Measurements from ENCODE around the gene TENT4A. TPM values are rescaled to one million over a fixed set of nuclear protein-coding genes. Genes with fewer than 3 reads are reported as not detected.

The TENT4A gene
- total RNA-seq, 2 donors from 2014 or later = 20.8 to 24.3 TPM

DNA sequence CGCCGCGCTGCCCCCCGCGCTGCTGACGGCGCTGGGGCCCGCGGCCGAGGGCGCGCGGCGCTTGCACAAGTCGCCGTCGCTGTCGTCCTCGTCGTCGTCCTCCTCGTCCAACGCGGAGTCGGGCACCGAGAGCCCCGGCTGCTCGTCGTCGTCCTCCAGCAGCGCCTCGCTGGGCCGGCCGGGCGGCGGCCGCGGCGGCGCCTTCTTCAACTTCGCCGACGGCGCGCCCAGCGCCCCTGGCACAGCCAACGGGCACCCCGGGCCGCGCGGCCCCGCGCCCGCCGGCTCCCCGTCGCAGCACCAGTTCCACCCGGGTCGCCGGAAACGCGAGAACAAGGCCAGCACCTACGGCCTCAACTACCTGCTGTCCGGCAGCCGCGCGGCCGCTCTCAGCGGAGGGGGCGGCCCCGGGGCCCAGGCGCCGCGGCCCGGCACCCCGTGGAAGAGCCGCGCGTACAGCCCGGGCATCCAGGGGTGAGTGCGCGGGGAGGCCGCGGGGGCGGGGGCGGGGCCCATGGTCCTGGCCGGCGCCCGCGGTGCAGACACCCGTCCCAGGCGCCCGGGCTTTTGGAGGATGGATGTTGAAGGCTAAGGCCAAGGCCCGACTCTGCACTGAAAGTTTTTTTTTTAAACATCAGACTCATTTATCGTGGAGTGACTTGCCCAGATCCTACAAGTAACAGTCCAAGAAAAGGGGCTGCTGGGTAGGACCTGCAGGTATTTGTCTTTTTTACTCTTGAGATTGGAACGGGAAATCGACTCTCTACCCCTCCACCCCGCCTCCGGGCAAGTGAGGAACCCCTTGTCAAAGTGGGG, 1.2 kb downstream of the TENT4A start:
- peak; percentile 82 for DNase-seq (ENCODE audit: low spot score)
- intact Hi-C loops (cut with DNase I) = loop anchor here in 1 of 2 donors (5.0 kb wide), 1 partner anchor 1293 kb away; no protein-coding TSS in a partner anchor

DNA sequence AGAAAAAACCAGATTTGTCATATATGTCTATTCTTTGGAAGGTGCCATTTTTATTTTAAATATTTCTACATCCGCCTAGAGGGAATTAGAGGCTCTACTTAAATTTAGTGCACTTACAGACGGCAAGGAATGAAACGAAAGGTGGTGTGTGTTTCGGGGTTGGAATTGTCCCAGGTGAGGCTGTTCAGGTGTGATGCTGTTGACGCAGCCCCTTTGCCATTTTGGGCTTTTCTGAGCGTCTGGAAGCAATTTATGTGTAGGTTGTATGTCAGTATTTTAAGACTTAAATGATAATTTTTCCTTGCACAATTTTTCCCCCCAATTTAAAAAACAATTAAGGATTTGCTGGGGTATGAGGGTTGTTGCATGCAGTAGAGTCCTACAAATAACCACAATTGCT, 2.0 kb downstream of the TENT4A start:
- DNase-seq (ENCODE audit: low spot score) = no peak
- intact Hi-C loops (cut with DNase I) = loop anchor here in 1 of 2 donors (5.0 kb wide), 1 partner anchor 1292 kb away; no protein-coding TSS in a partner anchor

DNA sequence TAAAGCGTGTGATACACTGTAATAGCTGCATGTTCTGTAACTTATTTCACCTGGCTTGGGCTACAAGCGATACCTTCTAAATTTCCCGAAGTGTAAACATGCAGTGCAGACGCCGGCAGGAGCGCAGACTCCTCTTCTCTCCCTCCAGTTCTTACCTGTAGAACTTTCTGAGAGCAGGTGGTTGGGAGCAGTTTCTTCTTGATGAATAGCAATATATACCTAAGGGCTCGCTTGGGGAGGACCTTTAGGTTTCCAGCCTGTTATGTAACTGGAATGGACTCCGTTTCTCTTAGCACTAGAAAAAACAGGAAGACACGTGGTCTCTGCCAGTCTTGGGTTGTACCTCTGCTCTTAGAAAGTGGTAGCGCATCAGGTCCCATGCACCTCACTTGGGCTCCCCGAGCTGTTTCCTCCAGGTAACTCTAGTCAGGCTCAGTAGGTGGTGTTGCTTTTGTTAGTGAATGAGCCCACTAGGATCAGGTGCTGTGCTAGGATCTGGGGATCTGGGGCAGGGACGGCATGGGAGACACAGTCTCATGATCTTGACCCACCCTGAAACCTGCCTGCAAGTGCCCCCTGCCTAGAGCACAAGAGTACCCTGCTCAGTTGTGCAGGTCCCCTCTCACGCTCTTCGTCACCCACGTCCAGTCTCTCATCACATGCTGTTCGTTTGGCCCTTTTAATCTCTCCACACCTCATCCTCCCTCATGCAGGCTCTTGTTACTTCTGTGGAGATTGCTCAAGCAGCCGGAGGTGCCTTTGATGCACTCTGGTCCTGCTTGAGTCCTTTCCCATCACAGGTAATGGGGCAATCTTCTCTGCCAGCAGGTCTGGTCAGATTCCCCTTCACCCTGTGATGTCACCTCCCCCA, 2.8 kb downstream of the TENT4A start:
- DNase-seq (ENCODE audit: low spot score) = peak; percentile 58
- intact Hi-C loops (cut with DNase I) = loop anchor here in 1 of 2 donors (5.0 kb wide), 1 partner anchor 1291 kb away; no protein-coding TSS in a partner anchor

DNA sequence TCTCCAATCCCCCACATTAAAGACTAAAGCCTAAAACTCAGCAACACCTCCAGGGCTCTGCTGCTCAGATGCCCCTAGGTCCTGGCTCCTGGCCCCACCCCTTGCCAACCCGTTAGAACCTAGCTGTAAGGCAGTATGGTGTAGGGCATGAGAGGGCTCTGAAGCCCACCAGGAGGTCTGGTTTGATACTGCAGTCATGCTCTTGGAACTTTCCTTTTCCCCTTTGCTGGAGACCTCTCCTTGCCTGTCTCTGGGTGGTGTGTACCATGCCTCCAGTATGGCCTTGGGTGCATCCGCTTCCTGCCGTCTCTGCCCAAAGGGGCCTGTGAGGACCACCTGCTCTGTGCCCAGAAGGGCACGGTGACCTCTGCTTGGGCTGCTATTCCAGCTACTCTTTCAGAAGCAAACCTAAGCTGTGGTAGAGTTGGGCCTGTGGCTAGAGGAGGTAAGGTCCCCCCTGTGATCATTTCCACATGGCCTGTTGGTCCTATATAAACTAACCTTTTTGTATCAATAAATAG, 3.5 kb downstream of the TENT4A start:
- peak; percentile 42 for DNase-seq (ENCODE audit: low spot score)
- intact Hi-C loops (cut with DNase I) = loop anchor here in 1 of 2 donors (5.0 kb wide), 1 partner anchor 1291 kb away; no protein-coding TSS in a partner anchor

DNA sequence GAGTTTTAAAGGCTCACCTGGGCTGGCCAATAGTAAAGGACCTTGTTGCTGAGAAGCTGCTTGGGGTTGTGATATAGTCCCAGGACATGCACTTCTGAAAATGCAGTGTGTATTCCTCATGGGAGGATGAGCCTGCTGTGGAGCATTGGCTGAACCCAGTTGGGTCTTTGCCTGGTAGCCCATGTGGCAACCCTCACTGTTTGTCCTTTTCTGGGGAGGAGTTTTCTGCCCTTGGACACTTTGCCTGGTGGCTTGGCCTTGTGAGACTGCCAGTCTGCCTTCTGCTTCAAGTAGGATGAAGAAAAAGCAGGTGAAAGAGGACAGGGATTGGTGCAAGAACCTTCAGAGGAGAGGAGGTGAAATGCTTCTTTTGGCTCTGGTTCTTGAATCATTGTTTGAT, 4.0 kb downstream of the TENT4A start:
- DNase-seq (ENCODE audit: low spot score) = no peak
- intact Hi-C loops (cut with DNase I) = loop anchor here in 1 of 2 donors (5.0 kb wide), 1 partner anchor 1290 kb away; no protein-coding TSS in a partner anchor

DNA sequence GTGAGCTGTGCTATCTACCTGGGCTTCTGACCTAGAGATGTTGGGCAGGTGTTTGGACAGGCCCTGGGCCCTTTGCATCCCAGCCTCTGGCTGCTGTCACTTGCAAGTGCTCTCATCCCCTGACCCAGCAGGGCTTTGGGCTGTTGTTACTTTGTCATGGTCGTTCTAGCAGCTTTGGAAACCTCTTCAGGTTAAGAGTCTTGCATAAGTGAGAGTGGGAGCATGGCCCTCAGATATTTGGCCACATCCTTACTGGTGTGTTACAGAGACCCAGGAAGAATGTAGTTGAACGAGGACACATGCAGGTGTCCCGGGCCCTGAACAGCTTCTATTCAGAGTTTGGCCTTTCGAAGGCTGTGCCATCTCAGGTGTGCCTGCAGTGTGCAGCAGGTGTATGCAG, 4.5 kb downstream of the TENT4A start:
- intact Hi-C loops (cut with DNase I) = loop anchor here in 1 of 2 donors (5.0 kb wide), 1 partner anchor 1290 kb away; no protein-coding TSS in a partner anchor
- DNase-seq (ENCODE audit: low spot score) = no peak

DNA sequence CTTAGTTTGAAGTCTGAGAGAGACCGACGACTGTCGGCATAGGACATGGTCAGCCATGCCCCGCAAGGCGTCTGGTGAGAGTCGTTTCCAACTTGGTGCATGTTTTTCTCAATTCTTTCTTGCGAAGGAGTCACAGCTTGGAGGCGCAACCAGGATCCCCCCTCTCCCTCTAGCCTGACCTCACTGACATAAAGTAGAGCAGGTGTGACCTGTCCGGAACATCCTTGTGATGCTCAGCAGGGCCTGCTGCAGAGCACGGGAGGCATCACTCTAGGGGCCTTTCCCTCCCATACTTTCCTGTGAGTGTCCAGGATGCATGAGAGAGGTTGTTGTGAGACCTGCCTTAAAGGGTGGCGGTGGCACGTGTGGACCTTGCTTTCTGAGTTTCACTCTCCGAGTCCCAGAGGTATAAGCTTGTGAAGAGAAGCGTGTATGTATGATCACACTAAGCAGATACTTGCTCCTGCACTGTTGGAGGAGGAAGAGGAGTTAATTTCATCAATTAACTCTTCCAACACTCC, 5.0 kb downstream of the TENT4A start:
- intact Hi-C loops (cut with DNase I) = loop anchor here in 1 of 2 donors (5.0 kb wide), 1 partner anchor 1289 kb away; no protein-coding TSS in a partner anchor
- peak; percentile 54 for DNase-seq (ENCODE audit: low spot score)

DNA sequence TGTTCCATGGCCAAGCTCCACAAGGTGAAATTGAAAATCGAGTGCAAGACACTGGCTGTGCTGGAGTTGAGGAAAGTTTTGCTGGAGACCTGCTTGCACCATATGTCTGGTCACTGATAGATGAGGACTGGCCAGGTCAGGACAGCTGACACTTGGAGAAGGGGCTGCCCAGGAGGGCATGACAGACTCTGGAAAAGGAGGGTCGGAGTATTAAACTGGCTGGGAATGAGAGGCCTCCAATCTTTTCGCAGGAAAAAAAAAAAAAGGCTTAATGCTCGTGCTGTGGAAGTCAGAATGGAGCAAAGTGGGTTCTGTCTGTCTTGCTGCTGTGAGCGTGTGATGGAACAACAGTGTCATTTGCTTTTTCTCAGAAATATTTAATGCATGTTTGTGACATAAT, 5.5 kb downstream of the TENT4A start:
- DNase-seq (ENCODE audit: low spot score) = no peak
- intact Hi-C loops (cut with DNase I) = loop anchor here in 1 of 2 donors (5.0 kb wide), 1 partner anchor 1289 kb away; no protein-coding TSS in a partner anchor

DNA sequence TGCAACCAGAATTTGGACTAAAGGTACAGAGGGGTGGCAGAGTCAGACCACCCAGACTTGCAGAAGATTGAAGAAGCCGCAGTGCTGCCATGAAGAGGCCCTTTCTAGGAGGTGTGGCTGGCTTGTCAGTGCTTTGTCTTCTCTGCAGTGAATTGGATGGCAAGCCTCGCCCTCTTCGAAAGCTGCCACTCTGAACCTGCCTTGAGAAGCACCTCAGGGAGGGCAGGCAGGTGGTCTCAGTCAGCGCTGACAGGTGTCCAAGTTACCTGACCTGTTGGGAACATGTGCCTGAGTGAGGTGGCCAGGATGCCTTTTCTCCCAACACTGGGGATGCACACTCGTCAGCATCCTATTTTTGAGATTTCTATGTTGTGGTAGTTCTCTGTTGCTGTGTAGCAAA, 6.2 kb downstream of the TENT4A start:
- DNase-seq (ENCODE audit: low spot score) = no peak
- intact Hi-C loops (cut with DNase I) = loop anchor here in 1 of 2 donors (5.0 kb wide), 1 partner anchor 1288 kb away; no protein-coding TSS in a partner anchor

DNA sequence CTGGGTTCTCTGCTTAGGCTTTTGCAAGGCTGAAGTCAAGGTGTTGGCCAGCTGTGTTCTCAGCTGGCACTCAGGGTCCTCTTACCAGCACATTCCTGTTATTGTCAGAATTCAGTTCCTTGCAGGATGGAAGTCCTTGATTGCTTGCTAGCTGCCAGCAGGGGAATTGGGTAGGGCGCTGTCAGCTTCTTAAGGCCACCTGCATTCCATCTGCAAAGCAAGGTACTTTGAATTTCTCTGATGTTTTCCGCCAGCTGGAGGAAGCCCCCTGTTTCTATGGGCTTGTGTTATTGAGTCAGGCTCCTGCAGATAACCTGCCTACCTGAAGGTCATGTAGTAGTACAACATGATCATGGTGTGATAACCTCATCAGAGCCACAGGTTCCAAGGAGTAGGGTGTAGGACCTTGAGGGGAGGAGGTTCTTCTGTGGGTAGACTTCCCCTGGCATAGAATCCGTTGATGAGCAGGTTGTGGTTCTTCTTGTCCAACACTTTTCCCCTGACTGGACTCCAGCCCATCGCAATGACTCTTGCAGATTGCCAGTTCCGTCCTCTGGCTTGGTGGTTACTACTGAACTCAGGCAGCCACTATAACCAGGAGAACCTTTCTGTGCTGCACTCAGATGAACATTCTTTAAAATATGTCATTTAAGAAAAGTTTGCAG, 6.8 kb downstream of the TENT4A start:
- intact Hi-C loops (cut with DNase I) = loop anchor here in 1 of 2 donors (5.0 kb wide), 1 partner anchor 1287 kb away; no protein-coding TSS in a partner anchor
- no peak for DNase-seq (ENCODE audit: low spot score)

DNA sequence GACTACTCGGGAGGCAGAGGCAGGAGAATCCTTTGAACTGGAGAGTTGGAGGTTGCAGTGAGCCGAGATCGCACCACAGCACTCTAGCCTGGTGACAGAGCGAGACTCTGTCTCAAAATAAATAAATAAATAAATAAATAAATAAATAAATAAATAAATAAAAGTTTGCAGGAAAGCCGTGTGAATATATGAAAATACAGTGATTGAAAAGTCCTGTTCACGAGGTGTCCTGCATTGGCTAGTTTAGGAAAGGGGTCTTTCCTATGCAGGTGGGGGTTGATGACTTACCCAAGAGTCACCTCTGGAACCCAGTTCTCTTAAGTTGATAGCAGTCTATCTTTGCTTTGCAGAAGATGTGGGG, 7.3 kb downstream of the TENT4A start:
- no peak for DNase-seq (ENCODE audit: low spot score)
- intact Hi-C loops (cut with DNase I) = no loop called here

DNA sequence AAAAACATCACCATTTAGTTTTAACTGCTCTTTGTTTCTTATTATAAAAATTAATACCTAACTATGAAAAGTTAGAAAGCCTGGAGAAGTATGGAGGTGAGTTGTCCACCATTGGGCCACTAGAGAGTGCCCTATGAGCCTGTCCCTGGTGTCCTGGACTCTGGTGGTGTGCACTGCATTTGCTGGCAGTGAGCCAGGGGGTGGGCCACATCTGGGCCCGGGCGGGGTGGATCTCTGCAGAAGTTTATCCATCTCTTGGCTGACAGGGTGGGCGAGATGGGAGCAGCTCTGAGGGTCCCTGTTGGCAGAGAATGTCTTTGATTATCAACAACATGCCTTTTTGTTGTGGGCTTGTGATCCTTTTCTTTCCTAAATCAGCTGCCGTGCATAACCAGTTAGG, 8.2 kb downstream of the TENT4A start:
- DNase-seq (ENCODE audit: low spot score) = peak; percentile 66
- intact Hi-C loops (cut with DNase I) = no loop called here

DNA sequence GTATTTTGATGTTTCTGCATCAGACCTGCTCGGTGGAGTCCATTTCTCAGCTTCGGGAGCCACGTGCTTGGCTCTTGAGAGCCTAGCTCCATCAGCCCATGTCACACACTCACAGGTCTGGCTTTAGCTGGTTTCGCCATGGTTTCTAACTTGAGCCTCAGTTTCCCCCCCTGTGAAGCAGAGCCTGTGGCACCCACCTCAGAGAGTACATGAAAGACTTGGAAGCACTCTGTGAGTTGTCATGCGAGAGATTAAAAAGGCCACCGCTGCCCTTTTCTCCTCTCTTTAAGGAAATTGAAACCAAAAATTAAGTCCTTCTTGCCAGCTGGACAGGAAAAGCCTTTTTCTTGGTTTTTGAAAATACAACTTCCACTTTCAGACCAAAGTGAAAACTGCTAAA, 8.8 kb downstream of the TENT4A start:
- intact Hi-C loops (cut with DNase I) = no loop called here

DNA sequence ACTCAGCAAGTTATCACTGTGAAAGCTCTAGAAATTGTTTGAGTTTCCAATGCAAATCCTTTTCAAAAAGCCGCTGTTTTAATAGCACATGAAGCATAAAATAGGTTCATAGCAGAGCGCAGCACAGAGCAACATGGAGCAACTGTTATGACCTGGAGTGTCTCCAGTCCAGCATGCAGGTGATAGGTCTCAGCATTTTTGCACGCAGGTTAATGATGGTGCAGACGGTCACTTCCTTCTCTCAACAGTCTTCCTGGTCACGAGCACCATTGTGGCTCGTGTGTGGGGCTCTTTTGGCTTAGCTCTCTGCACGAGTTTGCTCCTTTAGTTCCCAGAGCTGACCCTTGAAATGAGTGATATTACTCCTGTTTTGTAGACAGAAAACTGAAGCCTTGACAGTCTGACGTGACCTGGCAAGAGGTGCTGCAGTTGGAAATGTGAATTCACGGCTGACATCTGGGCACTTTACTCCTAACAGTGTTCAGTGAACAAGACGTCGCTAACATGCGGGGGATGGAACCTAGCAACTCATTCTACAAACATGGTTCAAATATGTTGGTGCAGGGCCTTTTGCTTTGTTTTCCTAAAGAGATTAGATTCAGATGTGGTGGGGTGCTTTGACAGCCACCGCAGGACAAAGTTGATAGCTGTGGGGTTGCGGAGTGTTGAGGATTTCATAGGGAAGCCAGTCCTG, 10.0 kb downstream of the TENT4A start:
- DNase-seq (ENCODE audit: low spot score) = no peak
- intact Hi-C loops (cut with DNase I) = no loop called here

More for the DNA sequence above, 8.8 kb downstream of the TENT4A start:
- DNase-seq (ENCODE audit: low spot score) = peak; percentile 57

DNA sequence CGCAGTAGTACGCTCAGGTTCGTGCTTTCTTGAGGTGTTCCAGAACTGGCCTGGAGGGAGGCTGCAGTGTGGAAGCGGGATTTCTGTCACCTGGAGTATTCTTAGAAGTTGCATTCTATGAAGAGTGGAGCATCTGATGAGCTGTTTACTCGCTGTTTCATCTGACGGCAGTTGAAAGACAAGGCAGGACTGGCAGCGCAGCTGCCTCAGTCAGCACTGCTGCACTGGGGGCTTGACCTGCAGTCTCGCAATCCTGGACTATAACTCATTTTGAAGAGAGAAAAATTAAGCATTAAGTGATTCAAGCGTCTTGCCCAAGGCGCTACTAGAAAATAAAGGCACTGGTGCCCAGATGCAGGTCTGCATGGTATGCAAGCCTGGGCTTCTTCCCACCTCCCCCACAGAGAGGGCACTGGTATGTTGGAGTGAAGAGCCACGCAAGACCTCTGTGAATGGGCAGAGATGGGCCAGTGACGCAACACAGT, 10.6 kb downstream of the TENT4A start:
- DNase-seq (ENCODE audit: low spot score) = peak; percentile 45
- intact Hi-C loops (cut with DNase I) = no loop called here

DNA sequence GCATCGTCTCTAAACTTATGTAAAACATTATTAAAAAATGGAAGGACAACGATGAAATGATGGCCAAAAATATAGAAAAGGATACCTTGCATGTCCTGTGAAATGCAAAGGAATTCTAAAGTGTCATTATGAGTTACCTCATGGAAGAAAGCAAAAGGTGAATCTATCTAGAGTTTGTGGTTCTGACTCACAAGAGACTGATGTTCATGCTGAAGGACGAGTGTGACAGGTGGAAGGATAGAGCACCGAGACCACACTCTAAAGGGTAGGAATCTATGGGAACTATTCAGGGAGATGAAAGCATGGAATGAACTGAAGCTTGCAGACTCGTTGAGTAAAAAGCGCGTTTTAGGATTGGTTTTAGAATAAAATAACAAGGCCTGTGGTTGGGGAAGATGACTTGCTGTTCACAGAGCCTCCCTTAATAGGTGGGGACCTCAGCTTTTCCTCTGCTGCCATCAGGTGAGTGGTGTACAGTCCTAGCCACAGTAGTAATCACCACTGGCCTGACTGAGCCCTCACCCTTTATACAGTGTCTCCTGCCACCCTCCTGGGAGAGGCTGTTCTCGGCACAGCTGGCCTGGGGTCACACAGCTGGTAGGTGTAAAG, 11.2 kb downstream of the TENT4A start:
- DNase-seq (ENCODE audit: low spot score) = no peak
- intact Hi-C loops (cut with DNase I) = no loop called here

DNA sequence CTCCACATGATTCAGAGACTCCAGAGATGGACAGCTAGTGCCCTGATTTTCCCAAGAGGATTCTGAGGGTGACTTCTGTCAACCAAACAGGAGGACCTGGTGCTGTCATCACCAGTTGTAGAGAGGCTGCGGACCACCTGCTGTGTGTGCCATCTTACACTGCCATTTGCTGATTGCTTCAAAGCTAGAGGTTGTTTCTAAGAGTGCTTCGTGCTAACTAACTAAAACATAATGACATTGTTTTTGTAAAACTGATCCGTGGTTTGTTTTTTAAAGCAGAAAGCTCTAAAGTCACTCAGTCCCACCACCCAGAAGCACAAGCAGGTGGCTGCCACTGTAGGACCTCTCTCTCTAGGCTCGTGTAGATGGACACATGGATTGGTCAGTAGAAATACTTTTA, 12.2 kb downstream of the TENT4A start:
- no peak for DNase-seq (ENCODE audit: low spot score)
- intact Hi-C loops (cut with DNase I) = no loop called here

DNA sequence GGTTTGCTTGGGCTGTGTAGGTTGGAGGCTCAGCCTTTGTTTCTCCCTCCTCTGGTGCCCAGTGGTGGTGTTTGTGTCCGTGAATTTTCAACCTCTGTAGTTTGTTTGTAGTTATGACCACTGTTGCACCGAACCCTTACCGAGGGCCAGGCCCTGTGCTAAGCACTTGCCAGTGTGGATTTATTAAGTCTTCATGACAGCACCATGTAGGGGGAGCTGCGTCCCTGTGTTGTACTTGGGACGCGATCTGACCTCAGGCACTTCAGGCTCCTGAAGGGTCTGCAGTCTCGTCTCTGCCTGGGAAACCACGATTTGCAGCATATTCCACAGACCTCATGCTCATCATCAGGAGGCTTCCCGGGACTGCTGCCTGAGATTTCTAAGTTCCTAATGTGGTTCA, 12.8 kb downstream of the TENT4A start:
- DNase-seq (ENCODE audit: low spot score) = peak; percentile 60
- intact Hi-C loops (cut with DNase I) = no loop called here
